Fibroblast of lung (primary cell): ENCODE data around the gene NXPH4. TPM values are rescaled to one million over a fixed set of nuclear protein-coding genes. Genes with fewer than 3 reads are reported as not detected.

ENCODE experiments used
- DNase-seq, 2 donors: peaks; one replicate each; pipeline versions ENCODE4 v3.0.0 to v3.0.0-alpha.2; 2010; ENCODE audit warnings: low read depth in 2 of 2
- H2AFZ ChIP-seq: 2 replicates; pipeline ENCODE4 v1.5.1; 2012; ENCODE audit warnings: low read length, control low read depth, inconsistent platforms
- H3K27ac ChIP-seq: 2 replicates; pipeline ENCODE4 v1.5.1; 2011; ENCODE audit warnings: low read length, control low read depth; ENCODE audit not compliant: insufficient read depth
- H3K27me3 ChIP-seq: 2 replicates; pipeline ENCODE4 v1.5.1; 2011; ENCODE audit warnings: mild to moderate bottlenecking, low read length; ENCODE audit not compliant: control insufficient read depth, insufficient read depth
- H3K36me3 ChIP-seq: 2 replicates; pipeline ENCODE4 v1.5.1; 2011; ENCODE audit warnings: low read length; ENCODE audit not compliant: control insufficient read depth, insufficient read depth
- H3K4me1 ChIP-seq: 2 replicates; pipeline ENCODE4 v1.5.1; 2011; ENCODE audit warnings: low read length; ENCODE audit not compliant: control insufficient read depth, insufficient read depth; ENCODE audit errors: extremely low read depth
- H3K4me2 ChIP-seq: 2 replicates; pipeline ENCODE4 v1.5.1; 2011; ENCODE audit warnings: low read length, control low read depth; ENCODE audit not compliant: insufficient read depth; ENCODE audit errors: extremely low read depth
- H3K4me3 ChIP-seq, 4 experiments: fragments of 200-600 bp in 1 of 4; sonication (generic) in 1 of 4; replicated peaks in 1 of 4; 2 replicates each; pipeline ENCODE4 v1.5.1; 2011 to 2016; ENCODE audit warnings: low read length in 4 of 4, low read depth in 3 of 4, mild to moderate bottlenecking in 3 of 4, control low read depth in 2 of 4, inconsistent platforms in 1 of 4, mixed read lengths in 1 of 4; ENCODE audit not compliant: insufficient read depth in 1 of 4; ENCODE audit errors: control extremely low read depth in 1 of 4
- H3K79me2 ChIP-seq: 2 replicates; pipeline ENCODE4 v1.5.1; 2012; ENCODE audit warnings: mild to moderate bottlenecking, low read length, inconsistent platforms; ENCODE audit not compliant: control insufficient read depth, insufficient read depth
- H3K9ac ChIP-seq: 2 replicates; pipeline ENCODE4 v1.5.1; 2011; ENCODE audit warnings: mild to moderate bottlenecking, low read length, control low read depth; ENCODE audit not compliant: insufficient read depth
- H3K9me3 ChIP-seq: 2 replicates; pipeline ENCODE4 v1.5.1; 2012; ENCODE audit warnings: low read depth, low read length; ENCODE audit not compliant: control insufficient read depth, insufficient read depth
- H4K20me1 ChIP-seq: 2 replicates; pipeline ENCODE4 v1.5.1; 2011; ENCODE audit warnings: low read length; ENCODE audit not compliant: control insufficient read depth, insufficient read depth; ENCODE audit errors: extremely low read depth
- EZH2 ChIP-seq: IDR thresholded peaks from 2 replicates; pipeline ENCODE4 v1.5.1; 2012; ENCODE audit warnings: low read length, control low read depth, mild to moderate bottlenecking; ENCODE audit errors: missing control alignments
- polyA plus RNA-seq, 2 donors: library from polyadenylated mRNA; depleted of rRNA in 1 of 2; stranded (reverse) in 1 of 2; unstranded in 1 of 2; fragments of >200 nt; gene quantifications; 2 replicates each; pipeline ENCODE4 v1.2.1, GENCODE V29; 2011 to 2012; ENCODE audit warnings: missing spikeins in 1 of 2
- total RNA-seq: library from RNA; depleted of rRNA; stranded (reverse); fragments of >200 nt; gene quantifications from 2 replicates; pipeline ENCODE4 v1.2.1, GENCODE V29; 2014
- TF ChIP-seq, protein P1 (sequence below), 2 donors: IDR thresholded peaks in 1 of 2; conservative IDR thresholded peaks in 1 of 2; 1 replicate in 1 of 2; 2 replicates in 1 of 2; pipeline ENCODE4 v1.5.1; 2011 to 2012; ENCODE audit warnings: low read length in 2 of 2, control low read depth in 1 of 2, inconsistent platforms in 1 of 2, low read depth in 1 of 2, mild to moderate bottlenecking in 1 of 2

NXPH4 gene
- total and polyA plus RNA-seq, 2 donors (not counting 1 experiment from before 2014, with no cell fraction given), result 0.50 to 1.9 TPM

DNA sequence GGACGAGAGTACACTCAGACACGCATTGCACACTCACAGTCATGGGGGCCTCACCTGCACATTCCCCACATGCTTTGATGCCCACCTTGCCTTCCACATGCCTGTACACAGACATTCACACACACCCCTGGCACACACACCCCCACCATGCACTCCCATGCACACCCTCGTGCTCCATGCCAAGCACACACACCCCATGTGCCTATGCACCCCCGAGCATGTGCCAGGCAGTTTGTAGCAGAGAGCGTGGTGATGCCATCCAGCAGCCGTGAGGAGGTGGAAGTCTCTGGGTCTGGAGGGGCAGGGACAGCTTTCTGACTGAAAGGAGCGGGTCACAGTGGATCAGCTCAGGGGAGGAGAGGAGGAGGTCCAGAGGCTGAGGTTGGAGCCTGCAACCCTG, 10.7 kb upstream of the NXPH4 start:
- no peak overlapping the region for H3K4me3 ChIP-seq
- peaks cover 79% of the 10 kb centered on the region for H3K36me3 ChIP-seq
- TF ChIP-seq, protein P1, sequence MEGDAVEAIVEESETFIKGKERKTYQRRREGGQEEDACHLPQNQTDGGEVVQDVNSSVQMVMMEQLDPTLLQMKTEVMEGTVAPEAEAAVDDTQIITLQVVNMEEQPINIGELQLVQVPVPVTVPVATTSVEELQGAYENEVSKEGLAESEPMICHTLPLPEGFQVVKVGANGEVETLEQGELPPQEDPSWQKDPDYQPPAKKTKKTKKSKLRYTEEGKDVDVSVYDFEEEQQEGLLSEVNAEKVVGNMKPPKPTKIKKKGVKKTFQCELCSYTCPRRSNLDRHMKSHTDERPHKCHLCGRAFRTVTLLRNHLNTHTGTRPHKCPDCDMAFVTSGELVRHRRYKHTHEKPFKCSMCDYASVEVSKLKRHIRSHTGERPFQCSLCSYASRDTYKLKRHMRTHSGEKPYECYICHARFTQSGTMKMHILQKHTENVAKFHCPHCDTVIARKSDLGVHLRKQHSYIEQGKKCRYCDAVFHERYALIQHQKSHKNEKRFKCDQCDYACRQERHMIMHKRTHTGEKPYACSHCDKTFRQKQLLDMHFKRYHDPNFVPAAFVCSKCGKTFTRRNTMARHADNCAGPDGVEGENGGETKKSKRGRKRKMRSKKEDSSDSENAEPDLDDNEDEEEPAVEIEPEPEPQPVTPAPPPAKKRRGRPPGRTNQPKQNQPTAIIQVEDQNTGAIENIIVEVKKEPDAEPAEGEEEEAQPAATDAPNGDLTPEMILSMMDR (conservative IDR thresholded peaks at IDR 0.05 in 1 of 2, IDR thresholded peaks at IDR 0.05 in 1 of 2; ENCODE audit: low read depth in 1 of 2, low read length in 2 of 2), result no peak
- no peak for TF ChIP-seq EZH2

DNA sequence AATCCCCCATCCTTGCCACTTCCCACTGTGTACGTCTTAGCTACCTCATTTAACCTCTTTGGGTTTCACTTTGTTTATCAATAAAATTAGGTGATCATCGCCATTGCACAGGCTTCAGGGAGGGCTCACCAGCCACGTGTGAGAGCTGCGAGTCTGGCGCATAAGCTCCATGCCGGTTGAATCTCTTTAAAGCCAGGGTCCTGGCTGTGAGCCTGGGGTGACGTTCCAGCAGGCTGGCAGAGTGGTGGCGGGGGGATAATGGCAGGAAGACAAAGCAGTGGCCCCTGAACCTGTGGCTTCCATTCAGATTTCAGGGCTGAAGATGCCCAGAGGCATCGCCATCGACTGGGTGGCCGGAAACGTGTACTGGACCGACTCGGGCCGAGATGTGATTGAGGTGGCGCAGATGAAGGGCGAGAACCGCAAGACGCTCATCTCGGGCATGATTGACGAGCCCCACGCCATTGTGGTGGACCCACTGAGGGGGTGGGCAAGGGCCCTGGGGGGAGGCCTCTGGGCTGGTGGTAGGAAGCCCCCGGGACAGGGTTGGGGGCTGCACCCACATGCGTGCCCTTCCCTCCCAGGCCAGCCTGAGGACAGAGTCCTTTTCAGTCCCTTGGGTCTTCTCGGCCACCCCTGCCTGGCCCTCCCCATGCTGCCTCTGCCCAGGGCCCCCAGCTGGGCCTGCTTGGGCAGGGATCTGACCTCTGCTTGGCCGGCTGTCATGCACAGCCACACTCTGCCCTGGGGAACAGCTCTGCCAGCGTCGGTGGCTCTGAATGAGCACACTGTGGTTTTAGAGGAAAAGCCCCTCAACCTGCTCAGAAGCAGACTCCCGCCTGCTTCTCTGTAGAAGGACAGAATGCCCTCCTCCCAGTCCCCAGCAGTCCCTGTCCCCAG, 8.6 kb upstream of the NXPH4 start:
- Histone ChIP-seq H3K4me2 (no peak overlapping the region), H4K20me1 (no peaks in the 10 kb centered on the region), H3K36me3 (peaks cover 78% of the 10 kb centered on the region), H2AFZ (no peak overlapping the region), H3K79me2 (no peaks in the 10 kb centered on the region), H3K9ac (no peak overlapping the region), H3K27me3 (no peaks in the 10 kb centered on the region), H3K4me3 (no peak overlapping the region), H3K9me3 (no peaks in the 10 kb centered on the region), H3K27ac (no peak overlapping the region), H3K4me1 (no peaks in the 10 kb centered on the region)
- TF ChIP-seq EZH2, result no peak
- TF ChIP-seq, protein P1 (conservative IDR thresholded peaks at IDR 0.05 in 1 of 2, IDR thresholded peaks at IDR 0.05 in 1 of 2; ENCODE audit: low read depth in 1 of 2, low read length in 2 of 2), result no peak
- DNase-seq, result no peak

More for the DNA sequence above, 10.7 kb upstream of the NXPH4 start:
- Histone ChIP-seq H3K79me2 (no peaks in the 10 kb centered on the region), H2AFZ (no peak overlapping the region), H3K27ac (no peak overlapping the region), H3K9ac (no peak overlapping the region), H3K4me2 (no peak overlapping the region), H3K9me3 (no peaks in the 10 kb centered on the region), H4K20me1 (no peaks in the 10 kb centered on the region), H3K4me1 (no peaks in the 10 kb centered on the region), H3K27me3 (no peaks in the 10 kb centered on the region)
- no peak for DNase-seq

DNA sequence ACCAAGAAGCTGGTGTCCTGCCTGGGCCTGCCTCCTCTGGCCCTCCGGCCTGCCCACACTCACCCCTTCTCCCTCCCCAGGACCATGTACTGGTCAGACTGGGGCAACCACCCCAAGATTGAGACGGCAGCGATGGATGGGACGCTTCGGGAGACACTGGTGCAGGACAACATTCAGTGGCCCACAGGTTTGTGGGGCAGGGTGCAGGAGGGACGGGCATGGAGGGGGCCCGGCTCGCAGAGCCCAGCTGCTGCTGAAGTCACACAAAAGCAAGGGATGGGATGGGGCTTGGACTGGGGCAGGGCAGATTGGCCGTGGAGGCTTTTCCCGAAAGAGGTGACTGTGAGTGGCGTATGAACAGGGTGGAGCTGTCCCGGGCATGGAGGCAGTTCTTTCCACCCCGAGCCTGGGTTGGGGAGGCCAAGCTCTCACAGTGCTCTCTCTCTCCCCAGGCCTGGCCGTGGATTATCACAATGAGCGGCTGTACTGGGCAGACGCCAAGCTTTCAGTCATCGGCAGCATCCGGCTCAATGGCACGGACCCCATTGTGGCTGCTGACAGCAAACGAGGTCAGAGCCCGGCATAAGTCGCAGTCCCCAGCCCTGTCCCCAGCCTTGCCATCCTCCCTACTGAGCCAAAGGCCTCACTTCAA, 7.8 kb upstream of the NXPH4 start:
- Histone ChIP-seq H3K4me2 (no peak overlapping the region), H4K20me1 (no peaks in the 10 kb centered on the region), H3K4me3 (no peak overlapping the region), H3K79me2 (no peaks in the 10 kb centered on the region), H3K9me3 (no peaks in the 10 kb centered on the region), H3K27ac (no peak overlapping the region), H3K36me3 (peaks cover 73% of the 10 kb centered on the region), H2AFZ (no peak overlapping the region), H3K4me1 (peaks cover 3% of the 10 kb centered on the region), H3K9ac (no peak overlapping the region), H3K27me3 (no peaks in the 10 kb centered on the region)
- TF ChIP-seq EZH2, result no peak
- TF ChIP-seq, protein P1 (conservative IDR thresholded peaks at IDR 0.05 in 1 of 2, IDR thresholded peaks at IDR 0.05 in 1 of 2; ENCODE audit: low read depth in 1 of 2, low read length in 2 of 2), result no peak
- DNase-seq, result no peak
